ENCODE results near the gene LKAAEAR1.

GRCh38 chr20:64114356-64114971, 30.3 kb upstream of the LKAAEAR1 start:
- TF ChIP-seq, protein P1, sequence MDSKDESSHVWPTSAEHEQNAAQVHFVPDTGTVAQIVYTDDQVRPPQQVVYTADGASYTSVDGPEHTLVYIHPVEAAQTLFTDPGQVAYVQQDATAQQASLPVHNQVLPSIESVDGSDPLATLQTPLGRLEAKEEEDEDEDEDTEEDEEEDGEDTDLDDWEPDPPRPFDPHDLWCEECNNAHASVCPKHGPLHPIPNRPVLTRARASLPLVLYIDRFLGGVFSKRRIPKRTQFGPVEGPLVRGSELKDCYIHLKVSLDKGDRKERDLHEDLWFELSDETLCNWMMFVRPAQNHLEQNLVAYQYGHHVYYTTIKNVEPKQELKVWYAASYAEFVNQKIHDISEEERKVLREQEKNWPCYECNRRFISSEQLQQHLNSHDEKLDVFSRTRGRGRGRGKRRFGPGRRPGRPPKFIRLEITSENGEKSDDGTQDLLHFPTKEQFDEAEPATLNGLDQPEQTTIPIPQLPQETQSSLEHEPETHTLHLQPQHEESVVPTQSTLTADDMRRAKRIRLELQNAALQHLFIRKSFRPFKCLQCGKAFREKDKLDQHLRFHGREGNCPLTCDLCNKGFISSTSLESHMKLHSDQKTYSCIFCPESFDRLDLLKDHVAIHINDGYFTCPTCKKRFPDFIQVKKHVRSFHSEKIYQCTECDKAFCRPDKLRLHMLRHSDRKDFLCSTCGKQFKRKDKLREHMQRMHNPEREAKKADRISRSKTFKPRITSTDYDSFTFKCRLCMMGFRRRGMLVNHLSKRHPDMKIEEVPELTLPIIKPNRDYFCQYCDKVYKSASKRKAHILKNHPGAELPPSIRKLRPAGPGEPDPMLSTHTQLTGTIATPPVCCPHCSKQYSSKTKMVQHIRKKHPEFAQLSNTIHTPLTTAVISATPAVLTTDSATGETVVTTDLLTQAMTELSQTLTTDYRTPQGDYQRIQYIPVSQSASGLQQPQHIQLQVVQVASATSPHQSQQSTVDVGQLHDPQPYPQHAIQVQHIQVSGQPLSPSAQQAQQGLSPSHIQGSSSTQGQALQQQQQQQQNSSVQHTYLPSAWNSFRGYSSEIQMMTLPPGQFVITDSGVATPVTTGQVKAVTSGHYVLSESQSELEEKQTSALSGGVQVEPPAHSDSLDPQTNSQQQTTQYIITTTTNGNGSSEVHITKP (CRISPR knock-in tag; IDR thresholded peaks at IDR 0.05; ENCODE audit: low read depth), result no peak
- TF ChIP-seq ELK4 (CRISPR knock-in tag; IDR thresholded peaks at IDR 0.05; ENCODE audit: borderline replicate concordance) (no peak), ZBTB43 (CRISPR knock-in tag; conservative IDR thresholded peaks at IDR 0.05) (no peak), SP1 (IDR thresholded peaks at IDR 0.05) (no peak), SP1 (CRISPR knock-in tag; IDR thresholded peaks at IDR 0.05) (no peak), ZNF230 (CRISPR knock-in tag; IDR thresholded peaks at IDR 0.05) (no peak), ZFAT (CRISPR knock-in tag; conservative IDR thresholded peaks at IDR 0.05) (no peak), CTCF (CRISPR knock-in tag; IDR thresholded peaks at IDR 0.05) (no peak)

All from HepG2 (cell line).